ENCODE data around the gene E2F6.

The E2F6 gene

DNA sequence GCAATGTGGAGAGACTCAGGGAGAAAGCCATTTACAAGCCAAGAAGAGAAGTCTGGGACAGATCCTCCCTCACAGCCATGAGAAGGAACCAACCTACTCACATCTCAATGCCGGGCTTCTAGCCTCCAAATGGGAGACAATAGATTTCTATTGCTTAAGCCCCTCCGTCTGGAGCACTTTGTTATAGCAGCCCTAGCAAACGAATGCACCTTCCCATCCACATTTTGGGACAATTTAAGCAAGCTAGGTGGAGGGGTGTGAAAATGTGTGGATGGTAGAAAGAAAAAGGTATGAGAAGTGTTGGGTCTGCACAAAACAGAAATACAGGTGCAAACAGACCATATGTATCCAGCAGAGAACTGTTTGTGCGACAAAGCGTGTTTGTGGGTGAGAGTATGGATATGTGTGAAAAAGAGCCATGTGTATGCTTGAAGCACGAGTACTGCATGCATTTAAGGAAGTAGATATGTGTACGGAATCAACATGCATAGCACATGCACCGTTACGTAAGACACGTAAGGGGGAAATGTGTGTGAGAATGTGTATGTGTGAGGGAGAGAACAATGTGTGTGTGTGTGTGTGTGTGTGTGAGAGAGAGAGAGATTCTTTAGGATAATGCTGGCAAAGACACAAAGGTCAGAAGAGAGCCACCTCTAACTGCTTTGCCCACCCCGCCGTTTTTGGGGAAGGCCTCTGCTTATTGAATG lies 13.1 kb upstream of the E2F6 start:
- Histone ChIP-seq H3K18ac (ENCODE audit: low read length) (no peak overlapping the region), H4K5ac (ENCODE audit: low read length) (no peak overlapping the region), H3K36me3 (ENCODE audit: control insufficient read depth, insufficient read depth, low read length) (no peaks in the 10 kb centered on the region), H2BK5ac (ENCODE audit: low read length) (no peak overlapping the region), H4K8ac (ENCODE audit: low read depth, low read length) (no peak overlapping the region), H3K4me1 (ENCODE audit: control insufficient read depth, low read depth, low read length) (no peaks in the 10 kb centered on the region), H3K4me3 (ENCODE audit: low read length) (no peak overlapping the region), H2BK15ac (replicated peaks; ENCODE audit: low read depth) (no peak overlapping the region), H3K9ac (ENCODE audit: low read length) (no peak overlapping the region), H3K56ac (ENCODE audit: low read length) (no peak overlapping the region), H2BK120ac (ENCODE audit: low read depth, low read length) (no peak overlapping the region), H3K4me2 (ENCODE audit: low read length) (no peak overlapping the region), H3K27me3 (ENCODE audit: insufficient read depth, low read length, poor library complexity) (no peaks in the 10 kb centered on the region), H3K79me1 (ENCODE audit: low read length) (no peaks in the 10 kb centered on the region), H3K23ac (ENCODE audit: low read length) (no peak overlapping the region), H3K79me2 (ENCODE audit: control insufficient read depth, insufficient read depth, low read length) (no peaks in the 10 kb centered on the region), H3K27ac (ENCODE audit: low read depth, low read length) (no peak overlapping the region), H2AK5ac (ENCODE audit: low read length) (no peak overlapping the region), H3K4ac (ENCODE audit: low read depth, low read length) (no peak overlapping the region)
- no peak for DNase-seq
- WGBS (ENCODE audit: extremely low coverage, insufficient coverage, low lambda C conversion rate) = 100% methylated on average over 1 of the region's 12 CpGs

DNA sequence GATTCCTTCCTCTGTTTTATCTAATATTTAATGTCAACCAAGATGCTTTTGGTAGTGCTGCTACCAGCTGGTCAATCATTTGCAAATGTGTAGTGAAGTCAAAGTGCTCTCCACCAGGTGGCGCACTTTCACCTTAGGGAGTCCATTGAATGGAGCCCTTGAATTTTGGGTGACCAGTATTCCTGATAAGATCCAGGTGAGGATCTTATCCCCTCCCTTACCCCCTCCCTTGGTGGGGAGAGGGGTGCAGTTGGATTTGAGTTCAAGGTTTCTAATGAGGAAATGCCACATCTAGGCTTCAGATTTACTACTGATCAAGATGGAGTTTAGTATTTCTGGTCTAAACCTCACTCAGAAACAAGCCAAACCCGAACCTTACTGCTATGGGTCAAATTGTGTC lies 12.0 kb upstream of the E2F6 start:
- Histone ChIP-seq H3K4me1 (ENCODE audit: control insufficient read depth, low read depth, low read length) (no peaks in the 10 kb centered on the region), H3K9ac (ENCODE audit: low read length) (no peak overlapping the region), H3K36me3 (ENCODE audit: control insufficient read depth, insufficient read depth, low read length) (no peaks in the 10 kb centered on the region), H3K27me3 (ENCODE audit: insufficient read depth, low read length, poor library complexity) (no peaks in the 10 kb centered on the region), H3K79me2 (ENCODE audit: control insufficient read depth, insufficient read depth, low read length) (no peaks in the 10 kb centered on the region), H3K79me1 (ENCODE audit: low read length) (no peaks in the 10 kb centered on the region), H3K4ac (ENCODE audit: low read depth, low read length) (no peak overlapping the region), H3K27ac (ENCODE audit: low read depth, low read length) (no peak overlapping the region), H2BK120ac (ENCODE audit: low read depth, low read length) (no peak overlapping the region), H2BK5ac (ENCODE audit: low read length) (no peak overlapping the region), H3K4me2 (ENCODE audit: low read length) (no peak overlapping the region), H2BK15ac (replicated peaks; ENCODE audit: low read depth) (no peak overlapping the region), H3K4me3 (ENCODE audit: low read length) (no peak overlapping the region), H4K5ac (ENCODE audit: low read length) (no peak overlapping the region), H3K56ac (ENCODE audit: low read length) (peak overlapping the region; percentile 34), H4K8ac (ENCODE audit: low read depth, low read length) (no peak overlapping the region), H3K18ac (ENCODE audit: low read length) (no peak overlapping the region), H2AK5ac (ENCODE audit: low read length) (no peak overlapping the region), H3K23ac (ENCODE audit: low read length) (no peak overlapping the region)
- no CpG with 5 or more reads among the region's 2 CpGs for WGBS (ENCODE audit: extremely low coverage, insufficient coverage, low lambda C conversion rate)
- peak; percentile 89 for DNase-seq

DNA sequence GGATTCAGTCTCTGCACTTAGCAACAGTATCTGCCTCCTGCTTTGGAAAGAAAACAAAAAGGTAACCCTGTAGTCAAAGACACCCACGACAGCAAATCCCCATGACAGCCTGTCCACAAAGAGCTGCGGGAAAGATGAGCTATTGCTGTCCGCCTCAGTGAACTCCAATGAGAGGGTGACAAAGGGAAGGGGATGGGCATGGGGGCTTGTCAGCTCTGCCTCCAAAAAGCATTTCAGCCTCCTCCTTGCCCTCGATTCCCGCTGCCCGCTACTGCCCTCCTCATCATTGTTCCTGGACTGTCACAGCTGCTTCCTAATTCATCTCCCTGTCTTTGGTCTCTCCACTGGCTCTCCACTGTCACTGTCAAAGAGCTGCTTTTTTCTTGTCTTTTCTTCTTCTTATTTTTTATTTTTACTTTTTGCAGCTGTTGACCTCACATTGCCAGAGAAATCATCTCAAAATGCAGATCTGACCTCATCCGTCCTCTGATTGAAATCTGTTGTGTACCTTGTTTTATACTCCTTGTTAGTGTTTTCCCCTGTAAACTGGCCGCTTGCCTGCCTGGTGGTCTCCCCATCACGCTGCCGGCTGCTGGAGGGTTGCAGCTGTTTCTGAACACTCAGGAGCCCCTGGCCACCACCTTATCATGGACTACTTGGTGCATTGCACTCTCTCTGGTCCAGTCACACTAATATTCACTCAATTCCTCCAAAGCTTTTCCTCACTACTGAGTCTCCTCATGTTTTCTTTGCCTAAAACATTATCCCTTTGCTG lies 7.9 kb upstream of the E2F6 start:
- H3K4me1 ChIP-seq (ENCODE audit: control insufficient read depth, low read depth, low read length) = no peaks in the 10 kb centered on the region
- no peak overlapping the region for H2BK15ac ChIP-seq (replicated peaks; ENCODE audit: low read depth)
- H3K4ac ChIP-seq (ENCODE audit: low read depth, low read length) = no peak overlapping the region
- H3K79me2 ChIP-seq (ENCODE audit: control insufficient read depth, insufficient read depth, low read length) = no peaks in the 10 kb centered on the region
- WGBS (ENCODE audit: extremely low coverage, insufficient coverage, low lambda C conversion rate) = no CpG with 5 or more reads among the region's 10 CpGs
- no peaks in the 10 kb centered on the region for H3K36me3 ChIP-seq (ENCODE audit: control insufficient read depth, insufficient read depth, low read length)
- no peaks in the 10 kb centered on the region for H3K79me1 ChIP-seq (ENCODE audit: low read length)
- no peak overlapping the region for H3K27ac ChIP-seq (ENCODE audit: low read depth, low read length)
- H3K9ac ChIP-seq (ENCODE audit: low read length) = no peak overlapping the region
- no peak overlapping the region for H2BK5ac ChIP-seq (ENCODE audit: low read length)
- no peak overlapping the region for H3K18ac ChIP-seq (ENCODE audit: low read length)
- H2AK5ac ChIP-seq (ENCODE audit: low read length) = no peak overlapping the region
- H4K5ac ChIP-seq (ENCODE audit: low read length) = no peak overlapping the region
- no peak overlapping the region for H2BK120ac ChIP-seq (ENCODE audit: low read depth, low read length)
- no peak overlapping the region for H3K4me3 ChIP-seq (ENCODE audit: low read length)
- H3K4me2 ChIP-seq (ENCODE audit: low read length) = no peak overlapping the region
- peak; percentile 23 for DNase-seq
- no peak overlapping the region for H3K56ac ChIP-seq (ENCODE audit: low read length)
- no peaks in the 10 kb centered on the region for H3K27me3 ChIP-seq (ENCODE audit: insufficient read depth, low read length, poor library complexity)
- no peak overlapping the region for H4K8ac ChIP-seq (ENCODE audit: low read depth, low read length)
- H3K23ac ChIP-seq (ENCODE audit: low read length) = no peak overlapping the region

- no peaks in the 10 kb centered on the region for H3K27me3 ChIP-seq (ENCODE audit: insufficient read depth, low read length, poor library complexity)
- no peak overlapping the region for H3K56ac ChIP-seq (ENCODE audit: low read length)
Observed at GRCh38 chr2:11467749-11468148, 1.8 kb upstream of the E2F6 start.

GRCh38 chr2:11467129-11467649 lies 1.2 kb upstream of the E2F6 start:
- Histone ChIP-seq H3K4ac (ENCODE audit: low read depth, low read length) (no peak overlapping the region), H3K27ac (ENCODE audit: low read depth, low read length) (no peak overlapping the region), H2BK5ac (ENCODE audit: low read length) (no peak overlapping the region), H3K4me2 (ENCODE audit: low read length) (no peak overlapping the region), H3K56ac (ENCODE audit: low read length) (no peak overlapping the region), H3K18ac (ENCODE audit: low read length) (no peak overlapping the region), H2BK15ac (replicated peaks; ENCODE audit: low read depth) (no peak overlapping the region), H4K5ac (ENCODE audit: low read length) (no peak overlapping the region), H3K23ac (ENCODE audit: low read length) (no peak overlapping the region), H3K79me1 (ENCODE audit: low read length) (peaks cover 7% of the 10 kb centered on the region), H3K27me3 (ENCODE audit: insufficient read depth, low read length, poor library complexity) (no peaks in the 10 kb centered on the region), H3K4me1 (ENCODE audit: control insufficient read depth, low read depth, low read length) (peaks cover 3% of the 10 kb centered on the region), H2AK5ac (ENCODE audit: low read length) (no peak overlapping the region), H3K36me3 (ENCODE audit: control insufficient read depth, insufficient read depth, low read length) (no peaks in the 10 kb centered on the region), H2BK120ac (ENCODE audit: low read depth, low read length) (no peak overlapping the region), H3K79me2 (ENCODE audit: control insufficient read depth, insufficient read depth, low read length) (peaks cover 11% of the 10 kb centered on the region), H3K9ac (ENCODE audit: low read length) (no peak overlapping the region), H4K8ac (ENCODE audit: low read depth, low read length) (no peak overlapping the region), H3K4me3 (ENCODE audit: low read length) (no peak overlapping the region)
- no peak for DNase-seq
- WGBS (ENCODE audit: extremely low coverage, insufficient coverage, low lambda C conversion rate) = no CpG with 5 or more reads among the region's 5 CpGs

More at GRCh38 chr2:11467749-11468148, 1.8 kb upstream of the E2F6 start:
- Histone ChIP-seq H3K4me3 (ENCODE audit: low read length) (no peak overlapping the region), H3K9ac (ENCODE audit: low read length) (no peak overlapping the region), H3K18ac (ENCODE audit: low read length) (no peak overlapping the region), H3K4me1 (ENCODE audit: control insufficient read depth, low read depth, low read length) (peaks cover 3% of the 10 kb centered on the region), H3K27ac (ENCODE audit: low read depth, low read length) (no peak overlapping the region), H2AK5ac (ENCODE audit: low read length) (no peak overlapping the region), H2BK120ac (ENCODE audit: low read depth, low read length) (no peak overlapping the region), H3K4ac (ENCODE audit: low read depth, low read length) (no peak overlapping the region), H2BK15ac (replicated peaks; ENCODE audit: low read depth) (no peak overlapping the region), H3K23ac (ENCODE audit: low read length) (no peak overlapping the region), H3K79me1 (ENCODE audit: low read length) (peaks cover 5% of the 10 kb centered on the region), H4K8ac (ENCODE audit: low read depth, low read length) (no peak overlapping the region), H3K36me3 (ENCODE audit: control insufficient read depth, insufficient read depth, low read length) (no peaks in the 10 kb centered on the region), H3K79me2 (ENCODE audit: control insufficient read depth, insufficient read depth, low read length) (peaks cover 9% of the 10 kb centered on the region), H2BK5ac (ENCODE audit: low read length) (no peak overlapping the region), H4K5ac (ENCODE audit: low read length) (no peak overlapping the region), H3K4me2 (ENCODE audit: low read length) (no peak overlapping the region)
- DNase-seq = no peak
- no CpG with 5 or more reads among the region's 6 CpGs for WGBS (ENCODE audit: extremely low coverage, insufficient coverage, low lambda C conversion rate)
